HG02884 (cell line): ENCODE measurements around the gene CLPTM1L.
"Not testable (repeated sequence)": the region's sequence is repeated elsewhere in the genome, so short reads cannot be mapped to it uniquely, and the experiment has no call there.

Experiments used
- ATAC-seq: cut with Tn5 transposase; IDR thresholded peaks from one replicate; pipeline ENCODE4 v1.9.1; 2021; ENCODE audit warnings: mild to moderate bottlenecking, moderate library complexity; ENCODE audit not compliant: unreplicated experiment

Gene CLPTM1L

GRCh38 chr5:1360861-1361260 lies 16.0 kb upstream of the CLPTM1L start:
- no peak for ATAC-seq

GRCh38 chr5:1360367-1360766 lies 15.5 kb upstream of the CLPTM1L start:
- not testable (repeated sequence) for ATAC-seq

GRCh38 chr5:1359713-1360112 lies 14.8 kb upstream of the CLPTM1L start:
- no peak for ATAC-seq

GRCh38 chr5:1359031-1359645 lies 14.2 kb upstream of the CLPTM1L start:
- no peak for ATAC-seq

- no peak for ATAC-seq
These were observed 13.8 kb upstream of the CLPTM1L start for GRCh38 chr5:1358726-1359025.

GRCh38 chr5:1357946-1358725 lies 13.2 kb upstream of the CLPTM1L start:
- ATAC-seq, result no peak

GRCh38 chr5:1356873-1357787 lies 12.2 kb upstream of the CLPTM1L start:
- no peak for ATAC-seq

GRCh38 chr5:1354576-1354975 lies 9.7 kb upstream of the CLPTM1L start:
- no peak for ATAC-seq

- ATAC-seq, result no peak
These were observed 7.6 kb upstream of the CLPTM1L start for GRCh38 chr5:1352231-1353219.

GRCh38 chr5:1351156-1351555 lies 6.3 kb upstream of the CLPTM1L start:
- ATAC-seq, result no peak

- no peak for ATAC-seq
These were observed 4.3 kb upstream of the CLPTM1L start for GRCh38 chr5:1349246-1349645.

- ATAC-seq, result no peak
These were observed 4.0 kb upstream of the CLPTM1L start for GRCh38 chr5:1348986-1349245.

- no peak for ATAC-seq
These were observed 2.7 kb upstream of the CLPTM1L start for GRCh38 chr5:1347571-1347970.

GRCh38 chr5:1346627-1347440 lies 1.9 kb upstream of the CLPTM1L start:
- ATAC-seq, result no peak

- no peak for ATAC-seq
These were observed 1.2 kb upstream of the CLPTM1L start for GRCh38 chr5:1345876-1346626.

GRCh38 chr5:1343931-1344901 lies 683 bp downstream of the CLPTM1L start:
- ATAC-seq, result peak; percentile 12

- ATAC-seq, result no peak
These were observed 1.6 kb downstream of the CLPTM1L start for GRCh38 chr5:1343315-1343751.

GRCh38 chr5:1342711-1343110 lies 2.2 kb downstream of the CLPTM1L start:
- ATAC-seq, result not testable (repeated sequence)
